Measurements from ENCODE around the gene SSTR4. TPM values are rescaled to one million over a fixed set of nuclear protein-coding genes. Genes with fewer than 3 reads are reported as not detected.
"Not testable (repeated sequence)": the region's sequence is repeated elsewhere in the genome, so short reads cannot be mapped to it uniquely, and the experiment has no call there.

Gene SSTR4
- polyA plus RNA-seq, 3 donors from 2014 or later = not detected

- Mint-ChIP-seq H3K4me3 (no peak overlapping the region), H3K27me3 (ENCODE audit: low read depth in 3 of 3) (peaks cover 2 to 3% (median 3%) of the 10 kb centered on the region in 3 donors), H3K4me1 (no peaks in the 10 kb centered on the region), H3K9me3 (no peaks in the 10 kb centered on the region), H3K27ac (no peak overlapping the region), H3K36me3 (no peaks in the 10 kb centered on the region)
- no peak for DNase-seq
Observed at GRCh38 chr20:23023621-23024177, 11.4 kb upstream of the SSTR4 start.

GRCh38 chr20:23024701-23025100, 10.4 kb upstream of the SSTR4 start:
- no peak overlapping the region for H3K4me3 Mint-ChIP-seq
- H3K9me3 Mint-ChIP-seq = no peaks in the 10 kb centered on the region
- H3K27ac Mint-ChIP-seq = no peak overlapping the region
- no peaks in the 10 kb centered on the region for H3K4me1 Mint-ChIP-seq
- H3K27me3 Mint-ChIP-seq (ENCODE audit: low read depth in 3 of 3) = peaks cover 2 to 3% (median 3%) of the 10 kb centered on the region in 3 donors
- DNase-seq = no peak
- H3K36me3 Mint-ChIP-seq = no peaks in the 10 kb centered on the region

GRCh38 chr20:23025503-23025902, 9.6 kb upstream of the SSTR4 start:
- not testable (repeated sequence) for H3K4me3 Mint-ChIP-seq; H3K27me3 Mint-ChIP-seq (ENCODE audit: low read depth in 3 of 3); DNase-seq; H3K9me3 Mint-ChIP-seq; H3K27ac Mint-ChIP-seq; H3K36me3 Mint-ChIP-seq; H3K4me1 Mint-ChIP-seq

- no peaks in the 10 kb centered on the region for H3K36me3 Mint-ChIP-seq
- H3K27ac Mint-ChIP-seq = no peak overlapping the region
- no peaks in the 10 kb centered on the region for H3K9me3 Mint-ChIP-seq
- H3K4me1 Mint-ChIP-seq = no peaks in the 10 kb centered on the region
- peaks cover 0 to 3% (median 2%) of the 10 kb centered on the region in 3 donors for H3K27me3 Mint-ChIP-seq (ENCODE audit: low read depth in 3 of 3)
- no peak overlapping the region for H3K4me3 Mint-ChIP-seq
- no peak for DNase-seq
Observed at GRCh38 chr20:23027721-23028120, 7.4 kb upstream of the SSTR4 start.

- Mint-ChIP-seq H3K27ac (no peak overlapping the region), H3K4me1 (no peaks in the 10 kb centered on the region), H3K9me3 (no peaks in the 10 kb centered on the region), H3K27me3 (ENCODE audit: low read depth in 3 of 3) (peaks cover 0 to 3% (median 1%) of the 10 kb centered on the region in 3 donors), H3K36me3 (no peaks in the 10 kb centered on the region), H3K4me3 (no peak overlapping the region)
- no peak for DNase-seq
Observed at GRCh38 chr20:23028392-23028791, 6.7 kb upstream of the SSTR4 start.

- no peaks in the 10 kb centered on the region for H3K36me3 Mint-ChIP-seq
- H3K27ac Mint-ChIP-seq = no peak overlapping the region
- H3K4me3 Mint-ChIP-seq = no peak overlapping the region
- no peak for DNase-seq
- peaks cover 1 to 3% (median 3%) of the 10 kb centered on the region in 3 donors for H3K27me3 Mint-ChIP-seq (ENCODE audit: low read depth in 3 of 3)
- H3K9me3 Mint-ChIP-seq = no peaks in the 10 kb centered on the region
- no peaks in the 10 kb centered on the region for H3K4me1 Mint-ChIP-seq
Observed at GRCh38 chr20:23029324-23029723, 5.8 kb upstream of the SSTR4 start.

- no peak overlapping the region for H3K27ac Mint-ChIP-seq
- H3K4me3 Mint-ChIP-seq = no peak overlapping the region
- DNase-seq = no peak
- no peaks in the 10 kb centered on the region for H3K4me1 Mint-ChIP-seq
- no peaks in the 10 kb centered on the region for H3K36me3 Mint-ChIP-seq
- no peaks in the 10 kb centered on the region for H3K9me3 Mint-ChIP-seq
- H3K27me3 Mint-ChIP-seq (ENCODE audit: low read depth in 3 of 3) = peaks cover 1 to 3% (median 3%) of the 10 kb centered on the region in 3 donors
Observed at GRCh38 chr20:23031346-23031745, 3.8 kb upstream of the SSTR4 start.

- Mint-ChIP-seq H3K4me1 (no peaks in the 10 kb centered on the region), H3K36me3 (no peaks in the 10 kb centered on the region), H3K4me3 (no peak overlapping the region), H3K27ac (no peak overlapping the region), H3K9me3 (no peaks in the 10 kb centered on the region), H3K27me3 (ENCODE audit: low read depth in 3 of 3) (peaks cover 1 to 8% (median 3%) of the 10 kb centered on the region in 3 donors)
- DNase-seq = no peak
Observed at GRCh38 chr20:23032056-23032749, 2.9 kb upstream of the SSTR4 start.

GRCh38 chr20:23032750-23033078, 2.4 kb upstream of the SSTR4 start:
- H3K36me3 Mint-ChIP-seq = no peaks in the 10 kb centered on the region
- no peak for DNase-seq
- H3K9me3 Mint-ChIP-seq = no peaks in the 10 kb centered on the region
- peaks cover 1 to 8% (median 3%) of the 10 kb centered on the region in 3 donors for H3K27me3 Mint-ChIP-seq (ENCODE audit: low read depth in 3 of 3)
- H3K4me1 Mint-ChIP-seq = no peaks in the 10 kb centered on the region
- no peak overlapping the region for H3K27ac Mint-ChIP-seq
- H3K4me3 Mint-ChIP-seq = no peak overlapping the region

- Mint-ChIP-seq H3K4me1 (no peaks in the 10 kb centered on the region), H3K9me3 (no peaks in the 10 kb centered on the region), H3K27me3 (ENCODE audit: low read depth in 3 of 3) (peaks cover 0 to 8% (median 1%) of the 10 kb centered on the region in 3 donors), H3K27ac (no peak overlapping the region), H3K4me3 (no peak overlapping the region), H3K36me3 (no peaks in the 10 kb centered on the region)
- no peak for DNase-seq
Observed at GRCh38 chr20:23033918-23034317, 1.2 kb upstream of the SSTR4 start.

- H3K4me1 Mint-ChIP-seq = no peaks in the 10 kb centered on the region
- no peaks in the 10 kb centered on the region for H3K36me3 Mint-ChIP-seq
- H3K27ac Mint-ChIP-seq = no peak overlapping the region
- no peak overlapping the region for H3K4me3 Mint-ChIP-seq
- no peaks in the 10 kb centered on the region for H3K9me3 Mint-ChIP-seq
- peaks cover 0 to 13% (median 1%) of the 10 kb centered on the region in 3 donors for H3K27me3 Mint-ChIP-seq (ENCODE audit: low read depth in 3 of 3)
- DNase-seq = no peak
Observed at GRCh38 chr20:23035731-23036130, 619 bp downstream of the SSTR4 start.

- Mint-ChIP-seq H3K27me3 (ENCODE audit: low read depth in 3 of 3) (peaks cover 0 to 13% (median 1%) of the 10 kb centered on the region in 3 donors), H3K27ac (no peak overlapping the region), H3K4me3 (no peak overlapping the region), H3K4me1 (no peaks in the 10 kb centered on the region), H3K36me3 (no peaks in the 10 kb centered on the region), H3K9me3 (no peaks in the 10 kb centered on the region)
- no peak for DNase-seq
Observed at GRCh38 chr20:23036371-23036770, 1.3 kb downstream of the SSTR4 start.

GRCh38 chr20:23037017-23037481, 1.9 kb downstream of the SSTR4 start:
- Mint-ChIP-seq H3K36me3 (no peaks in the 10 kb centered on the region), H3K27ac (no peak overlapping the region), H3K27me3 (ENCODE audit: low read depth in 3 of 3) (peaks cover 0 to 15% (median 1%) of the 10 kb centered on the region in 3 donors), H3K4me1 (no peaks in the 10 kb centered on the region), H3K4me3 (no peak overlapping the region), H3K9me3 (no peaks in the 10 kb centered on the region)
- DNase-seq = no peak

GRCh38 chr20:23039136-23039875, 4.2 kb downstream of the SSTR4 start:
- H3K9me3 Mint-ChIP-seq = no peaks in the 10 kb centered on the region
- DNase-seq = no peak
- H3K4me1 Mint-ChIP-seq = no peaks in the 10 kb centered on the region
- H3K4me3 Mint-ChIP-seq = no peak overlapping the region
- H3K27ac Mint-ChIP-seq = no peak overlapping the region
- peaks cover 0 to 16% (median 0%) of the 10 kb centered on the region in 3 donors for H3K27me3 Mint-ChIP-seq (ENCODE audit: low read depth in 3 of 3)
- no peaks in the 10 kb centered on the region for H3K36me3 Mint-ChIP-seq
